ACC112 (cell line): ENCODE results near the gene SLC16A6.
"Not testable (repeated sequence)": the region's sequence is repeated elsewhere in the genome, so short reads cannot be mapped to it uniquely, and the experiment has no call there.

Experiments used
- H2AFZ ChIP-seq: fragments of 200-600 bp; sonication (generic); one replicate; pipeline ENCODE4 v1.6.0; 2017; ENCODE audit warnings: antibody characterized with exemption, low read length; ENCODE audit not compliant: unreplicated experiment
- H3K27ac ChIP-seq: fragments of 200-600 bp; sonication (generic); 2 replicates; pipeline ENCODE4 v1.5.1; 2014; ENCODE audit warnings: low read depth, mild to moderate bottlenecking, antibody characterized with exemption, low read length, moderate library complexity
- H3K27me3 ChIP-seq: fragments of 200-600 bp; sonication (generic); 2 replicates; pipeline ENCODE4 v1.6.1; 2014; ENCODE audit warnings: mild to moderate bottlenecking, antibody characterized with exemption, low read length, moderate library complexity, mixed read lengths; ENCODE audit not compliant: insufficient read depth
- H3K36me3 ChIP-seq: fragments of 200-600 bp; sonication (generic); 2 replicates; pipeline ENCODE4 v1.6.1; 2016; ENCODE audit warnings: mild to moderate bottlenecking, antibody characterized with exemption, low read length, moderate library complexity, mixed read lengths; ENCODE audit not compliant: insufficient read depth
- H3K4me1 ChIP-seq: fragments of 200-600 bp; sonication (generic); one replicate; pipeline ENCODE4 v1.6.1; 2016; ENCODE audit warnings: low read length, mixed read lengths; ENCODE audit not compliant: insufficient read depth, unreplicated experiment, control insufficient read depth
- H3K4me3 ChIP-seq: fragments of 200-600 bp; sonication (generic); 2 replicates; pipeline ENCODE4 v1.5.1; 2014; ENCODE audit warnings: mild to moderate bottlenecking, low read depth, low read length
- H3K79me2 ChIP-seq: fragments of 200-600 bp; sonication (generic); one replicate; pipeline ENCODE4 v1.6.0; 2016; ENCODE audit warnings: low read length; ENCODE audit not compliant: control insufficient read depth, unreplicated experiment, insufficient read depth

SLC16A6 gene

GRCh38 chr17:68247445-68248198 is 43.3 kb downstream of the SLC16A6 start, which contains the start of gene AMZ2:
Gene AMZ2 (plus strand): TSS chr17:68248043. CDS start chr17:68250188, 2,145 bp downstream.
- peaks cover 7% of the 10 kb centered on the region for H3K4me1 ChIP-seq
- no peaks in the 10 kb centered on the region for H3K27me3 ChIP-seq
- H3K36me3 ChIP-seq: 0 out of 2 replicates have a peak, but pooled peaks cover 6% of the 10 kb centered on the region
- peak within 1 kb of the TSS; percentile 94 for H2AFZ ChIP-seq
- peak within 1 kb of the TSS; percentile 87 for H3K4me3 ChIP-seq
- H3K27ac ChIP-seq: peak within 1 kb of the TSS; percentile 78
- H3K79me2 ChIP-seq: peaks cover 7% of the 10 kb centered on the region

- no peaks in the 10 kb centered on the region for H3K27me3 ChIP-seq
- H2AFZ ChIP-seq: no peak overlapping the region
- peaks cover 7% of the 10 kb centered on the region for H3K79me2 ChIP-seq
- no peak overlapping the region for H3K27ac ChIP-seq
- peaks cover 7% of the 10 kb centered on the region for H3K4me1 ChIP-seq
- peak overlapping the region; percentile 87 for H3K4me3 ChIP-seq
- H3K36me3 ChIP-seq: no peaks in the 10 kb centered on the region
Observed at GRCh38 chr17:68246271-68247028, 44.5 kb downstream of the SLC16A6 start.

DNA sequence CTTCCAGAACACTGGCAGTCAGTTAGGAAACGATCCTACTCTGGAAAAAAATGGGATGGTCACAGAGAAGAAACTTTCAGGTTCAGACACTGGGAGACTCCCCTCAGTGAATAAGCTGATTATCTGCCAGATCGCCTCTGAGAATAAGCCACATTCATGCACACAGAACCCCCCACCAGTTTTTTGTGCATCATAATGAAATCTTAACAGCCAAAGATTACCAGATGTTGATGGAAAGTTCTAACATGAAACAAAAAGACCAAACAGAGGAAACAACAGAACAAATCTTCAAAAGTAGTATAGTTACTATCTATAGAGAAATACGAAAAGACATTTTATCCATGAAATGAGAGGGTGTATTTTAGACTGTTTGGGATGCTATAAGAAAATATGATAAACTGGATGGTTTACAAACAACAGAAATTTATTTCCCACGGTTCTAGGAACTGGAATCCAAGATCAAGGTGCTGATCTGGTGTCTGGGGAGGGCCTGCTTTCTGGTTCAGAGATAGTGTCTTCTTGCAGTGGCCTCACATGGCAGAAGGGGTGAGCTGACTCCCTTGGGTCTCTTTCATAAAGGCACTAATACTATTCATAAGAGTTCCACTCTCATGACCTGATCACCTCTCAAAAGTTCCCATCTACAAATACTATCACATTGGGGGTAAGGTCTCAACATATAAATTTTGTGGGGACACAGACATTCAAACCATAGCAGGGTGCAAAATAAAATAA is 51.1 kb downstream of the SLC16A6 start:
- H3K36me3 ChIP-seq: no peaks in the 10 kb centered on the region
- H3K79me2 ChIP-seq: no peaks in the 10 kb centered on the region
- no peak overlapping the region for H2AFZ ChIP-seq
- no peak overlapping the region for H3K4me3 ChIP-seq
- H3K4me1 ChIP-seq: peaks cover 7% of the 10 kb centered on the region
- no peak overlapping the region for H3K27ac ChIP-seq
- H3K27me3 ChIP-seq: no peaks in the 10 kb centered on the region

DNA sequence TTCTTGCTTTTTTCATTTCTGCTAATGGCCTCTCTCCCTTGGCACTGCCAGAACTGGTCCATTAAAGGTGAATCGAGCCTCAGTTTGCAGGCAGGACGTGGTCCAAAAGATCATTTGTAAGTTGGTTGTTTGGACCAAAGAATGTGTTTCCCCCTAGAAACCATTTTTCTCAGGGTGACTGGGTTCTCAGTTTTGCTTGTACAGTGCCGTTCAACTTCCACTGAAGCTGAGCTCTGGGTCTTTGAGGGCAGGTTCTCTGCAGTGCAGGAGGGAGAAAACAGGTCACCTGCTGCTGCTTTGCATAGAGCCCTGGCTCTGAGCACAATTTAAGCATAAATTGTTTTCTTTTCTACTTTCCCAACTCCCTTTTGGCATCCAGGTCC is 52.1 kb downstream of the SLC16A6 start:
- no peaks in the 10 kb centered on the region for H3K27me3 ChIP-seq
- no peak overlapping the region for H3K27ac ChIP-seq
- H3K4me3 ChIP-seq: no peak overlapping the region
- H3K36me3 ChIP-seq: no peaks in the 10 kb centered on the region
- no peaks in the 10 kb centered on the region for H3K79me2 ChIP-seq
- H2AFZ ChIP-seq: no peak overlapping the region
- peaks cover 11% of the 10 kb centered on the region for H3K4me1 ChIP-seq

- Histone ChIP-seq H2AFZ (no peak overlapping the region), H3K27ac (no peak overlapping the region), H3K4me1 (peaks cover 11% of the 10 kb centered on the region)
Observed at GRCh38 chr17:68238164-68238870, 52.6 kb downstream of the SLC16A6 start.

GRCh38 chr17:68237369-68238163 is 53.4 kb downstream of the SLC16A6 start:
- H3K4me1 ChIP-seq: peaks cover 11% of the 10 kb centered on the region
- not testable (repeated sequence) for H3K79me2 ChIP-seq, H3K27me3 ChIP-seq, H3K36me3 ChIP-seq, H3K27ac ChIP-seq, H3K4me3 ChIP-seq, H2AFZ ChIP-seq

More at GRCh38 chr17:68238164-68238870, 52.6 kb downstream of the SLC16A6 start:
- Histone ChIP-seq H3K4me3 (no peak overlapping the region), H3K79me2 (no peaks in the 10 kb centered on the region), H3K36me3 (no peaks in the 10 kb centered on the region), H3K27me3 (no peaks in the 10 kb centered on the region)

DNA sequence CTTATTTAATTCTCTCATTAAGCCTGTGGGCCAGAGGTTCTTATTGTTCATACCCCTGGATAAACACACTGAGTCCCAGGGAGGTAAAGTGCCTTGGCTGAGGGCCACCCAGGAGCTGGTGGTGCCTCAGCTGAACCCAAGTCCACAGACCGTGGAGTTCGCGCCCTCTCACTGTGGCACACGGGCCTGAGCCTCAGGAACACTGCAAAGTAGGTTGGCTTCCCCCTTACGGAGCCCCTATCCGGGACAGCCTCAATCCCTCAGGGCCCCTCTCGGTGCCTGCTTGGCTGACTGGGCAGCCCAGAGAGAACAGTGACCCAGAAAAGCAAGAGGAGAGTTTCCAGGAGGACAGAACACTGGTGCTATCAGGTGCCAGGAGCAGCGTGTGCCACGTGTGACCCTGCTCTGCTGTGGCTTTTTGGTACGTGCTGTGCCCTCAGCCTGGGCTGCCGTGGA is 55.6 kb downstream of the SLC16A6 start:
- not testable (repeated sequence) for H3K36me3 ChIP-seq, H3K4me3 ChIP-seq, H3K27me3 ChIP-seq, H2AFZ ChIP-seq, H3K79me2 ChIP-seq
- peak overlapping the region; percentile 51; the same call in 1 of the 2 replicates for H3K27ac ChIP-seq
- peaks cover 11% of the 10 kb centered on the region for H3K4me1 ChIP-seq

GRCh38 chr17:68234726-68235335 is 56.1 kb downstream of the SLC16A6 start:
- peak overlapping the region; percentile 51; the same call in 1 of the 2 replicates for H3K27ac ChIP-seq
- peaks cover 11% of the 10 kb centered on the region for H3K4me1 ChIP-seq

DNA sequence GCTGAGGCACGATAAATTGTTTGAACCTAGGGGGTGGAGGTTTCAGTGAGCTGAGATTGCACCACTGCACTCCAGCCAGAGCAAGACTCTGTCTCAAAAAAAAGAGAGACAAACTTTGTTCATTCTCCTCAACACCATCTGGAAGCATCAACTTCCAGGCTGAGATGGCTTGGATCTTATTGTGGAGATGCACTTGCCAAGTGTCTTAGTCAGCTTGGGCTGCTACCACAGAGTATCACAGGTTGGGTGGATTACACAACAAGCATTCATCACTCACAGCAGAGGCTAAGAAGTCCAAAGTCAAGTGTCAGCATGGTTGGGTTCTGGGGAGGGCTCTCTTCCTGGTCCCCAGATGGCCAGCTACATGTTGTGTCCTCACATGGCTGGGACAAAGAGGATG is 58.2 kb downstream of the SLC16A6 start:
- not testable (repeated sequence) for H3K36me3 ChIP-seq, H3K27ac ChIP-seq, H2AFZ ChIP-seq, H3K4me3 ChIP-seq, H3K27me3 ChIP-seq, H3K79me2 ChIP-seq
- H3K4me1 ChIP-seq: peaks cover 11% of the 10 kb centered on the region

More at GRCh38 chr17:68234726-68235335, 56.1 kb downstream of the SLC16A6 start:
- H3K4me3 ChIP-seq, H3K27me3 ChIP-seq, H3K36me3 ChIP-seq, H2AFZ ChIP-seq, H3K79me2 ChIP-seq: not testable (repeated sequence)
